DND-41 (cell line): ENCODE measurements around the gene MORN1.

Experiments used
- CTCF ChIP-seq: IDR thresholded peaks from 2 replicates; pipeline ENCODE4 v1.5.1; 2012; ENCODE audit warnings: borderline replicate concordance, low read length, moderate library complexity, mild to moderate bottlenecking; ENCODE audit not compliant: poor library complexity, severe bottlenecking; ENCODE audit errors: extremely low read depth
- EZH2 ChIP-seq: IDR thresholded peaks from 3 replicates; pipeline ENCODE4 v1.6.1; 2012; ENCODE audit warnings: borderline replicate concordance, low read depth, mild to moderate bottlenecking, moderate library complexity, low read length, inconsistent platforms; ENCODE audit not compliant: severe bottlenecking

- TF ChIP-seq CTCF (no peak), EZH2 (no peak)
Observed at GRCh38 chr1:2373551-2374251, 17.7 kb downstream of the MORN1 start.
